Glomerular endothelial cell (primary cell): Measurements from ENCODE around the gene NEURL2. TPM values are rescaled to one million over a fixed set of nuclear protein-coding genes. Genes with fewer than 3 reads are reported as not detected.

Source experiments
- DNase-seq: peaks from one replicate; pipeline ENCODE4 v3.0.0-alpha.2; 2011; ENCODE audit warnings: low read depth, low spot score; ENCODE audit errors: extremely low read depth
- total RNA-seq: library from RNA; depleted of rRNA; stranded (reverse); fragments of >200 nt; gene quantifications from 2 replicates; pipeline ENCODE4 v1.2.3, GENCODE V29; 2015

NEURL2 gene
- total RNA-seq, 1 donor from 2014 or later: 4.8 TPM

GRCh38 chr20:45848969-45849582, 41.9 kb downstream of the NEURL2 start:
- no peak for DNase-seq

GRCh38 chr20:45848421-45848820, 42.6 kb downstream of the NEURL2 start:
- no peak for DNase-seq

GRCh38 chr20:45845452-45845851, 45.6 kb downstream of the NEURL2 start:
- DNase-seq: no peak

GRCh38 chr20:45843506-45843905, 47.5 kb downstream of the NEURL2 start:
- no peak for DNase-seq

- DNase-seq: no peak
These were observed 48.7 kb downstream of the NEURL2 start for GRCh38 chr20:45842169-45842812.

- DNase-seq: no peak
These were observed 49.4 kb downstream of the NEURL2 start for GRCh38 chr20:45841407-45842129.

- no peak for DNase-seq
These were observed 50.3 kb downstream of the NEURL2 start for GRCh38 chr20:45840700-45841198.

Other genes with a start within 250 kb of the NEURL2 start
- not detected in 2 replicates for gene WFDC11, start 221.0 kb downstream of the NEURL2 start, total RNA-seq
- not detected in 2 replicates for gene WFDC13, start 189.2 kb downstream of the NEURL2 start, total RNA-seq
- not detected in 2 replicates for gene WFDC10B, start 186.2 kb downstream of the NEURL2 start, total RNA-seq
- not detected in 2 replicates for gene SPINT4, start 168.9 kb downstream of the NEURL2 start, total RNA-seq
- gene WFDC3, start 99.3 kb downstream of the NEURL2 start, total RNA-seq: 0.99 TPM in 1 of 2 replicates, not detected in the other
- gene DNTTIP1, start 99.3 kb downstream of the NEURL2 start, total RNA-seq: 30.6 and 39.5 TPM in 2 replicates
- gene UBE2C, start 78.6 kb downstream of the NEURL2 start, total RNA-seq: 28.8 and 38.3 TPM in 2 replicates
- not detected in 2 replicates for gene TNNC2, start 63.9 kb downstream of the NEURL2 start, total RNA-seq
- 24.7 and 26.3 TPM in 2 replicates for gene SNX21, start 57.4 kb downstream of the NEURL2 start, total RNA-seq
- 31.0 and 32.3 TPM in 2 replicates for gene ACOT8, start 33.8 kb downstream of the NEURL2 start, total RNA-seq
- 6.2 and 6.7 TPM in 2 replicates for gene ZSWIM3, start 33.6 kb downstream of the NEURL2 start, total RNA-seq
- gene ZSWIM1, start 10.0 kb downstream of the NEURL2 start, total RNA-seq: 9.4 and 11.4 TPM in 2 replicates
- 0.29 TPM in 1 of 2 replicates, not detected in the other for gene SPATA25, start 3.6 kb downstream of the NEURL2 start, total RNA-seq
- gene CTSA, start 127 bp upstream of the NEURL2 start, total RNA-seq: 190 and 234 TPM in 2 replicates
- 24.6 and 28.1 TPM in 2 replicates for gene PLTP, start 20.9 kb upstream of the NEURL2 start, total RNA-seq
- 12.8 and 17.4 TPM in 2 replicates for gene PCIF1, start 43.5 kb upstream of the NEURL2 start, total RNA-seq
- 12.5 and 19.3 TPM in 2 replicates for gene ZNF335, start 81.0 kb upstream of the NEURL2 start, total RNA-seq
- gene MMP9, start 117.7 kb upstream of the NEURL2 start, total RNA-seq: 0.12 and 1.1 TPM in 2 replicates
- gene SLC12A5, start 138.0 kb upstream of the NEURL2 start, total RNA-seq: 0.34 and 2.2 TPM in 2 replicates
- 25.9 and 34.3 TPM in 2 replicates for gene NCOA5, start 198.8 kb upstream of the NEURL2 start, total RNA-seq
- gene CD40, start 227.1 kb upstream of the NEURL2 start, total RNA-seq: 9.3 and 14.0 TPM in 2 replicates